ENCODE results near the gene ZNF280C.

- TF ChIP-seq EZH2 (IDR thresholded peaks at IDR 0.05; ENCODE audit: borderline replicate concordance, low read depth, low read length, poor library complexity, severe bottlenecking): no peak
- TF ChIP-seq, protein P1, sequence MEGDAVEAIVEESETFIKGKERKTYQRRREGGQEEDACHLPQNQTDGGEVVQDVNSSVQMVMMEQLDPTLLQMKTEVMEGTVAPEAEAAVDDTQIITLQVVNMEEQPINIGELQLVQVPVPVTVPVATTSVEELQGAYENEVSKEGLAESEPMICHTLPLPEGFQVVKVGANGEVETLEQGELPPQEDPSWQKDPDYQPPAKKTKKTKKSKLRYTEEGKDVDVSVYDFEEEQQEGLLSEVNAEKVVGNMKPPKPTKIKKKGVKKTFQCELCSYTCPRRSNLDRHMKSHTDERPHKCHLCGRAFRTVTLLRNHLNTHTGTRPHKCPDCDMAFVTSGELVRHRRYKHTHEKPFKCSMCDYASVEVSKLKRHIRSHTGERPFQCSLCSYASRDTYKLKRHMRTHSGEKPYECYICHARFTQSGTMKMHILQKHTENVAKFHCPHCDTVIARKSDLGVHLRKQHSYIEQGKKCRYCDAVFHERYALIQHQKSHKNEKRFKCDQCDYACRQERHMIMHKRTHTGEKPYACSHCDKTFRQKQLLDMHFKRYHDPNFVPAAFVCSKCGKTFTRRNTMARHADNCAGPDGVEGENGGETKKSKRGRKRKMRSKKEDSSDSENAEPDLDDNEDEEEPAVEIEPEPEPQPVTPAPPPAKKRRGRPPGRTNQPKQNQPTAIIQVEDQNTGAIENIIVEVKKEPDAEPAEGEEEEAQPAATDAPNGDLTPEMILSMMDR (conservative IDR thresholded peaks at IDR 0.05; ENCODE audit: low read depth, low read length): no peak
These were observed 17.0 kb downstream of the ZNF280C start for GRCh38 chrX:130251671-130252070.
